Mesothelial cell of epicardium (in vitro differentiated cells): ENCODE data around the gene RAMACL. TPM values are rescaled to one million over a fixed set of nuclear protein-coding genes. Genes with fewer than 3 reads are reported as not detected.

Source experiments
- DNase-seq, 2 experiments: peaks; one replicate each; pipeline ENCODE4 v3.0.0; 2021; ENCODE audit warnings: low spot score in 2 of 2; ENCODE audit not compliant: unreplicated experiment in 2 of 2
- H3K27ac Mint-ChIP-seq: 2 replicates; pipeline ENCODE4 v1.8.0; 2021; ENCODE audit warnings: mixed read lengths
- H3K27me3 Mint-ChIP-seq: 2 replicates; pipeline ENCODE4 v1.8.0; 2021; ENCODE audit warnings: low read depth, mixed read lengths
- H3K36me3 Mint-ChIP-seq: 2 replicates; pipeline ENCODE4 v1.8.0; 2021; ENCODE audit warnings: mixed read lengths
- H3K4me1 Mint-ChIP-seq: 2 replicates; pipeline ENCODE4 v1.8.0; 2021; ENCODE audit warnings: mixed read lengths
- H3K4me3 Mint-ChIP-seq: 2 replicates; pipeline ENCODE4 v1.8.0; 2021; ENCODE audit warnings: mild to moderate bottlenecking, moderate library complexity, mixed read lengths
- H3K9me3 Mint-ChIP-seq: 2 replicates; pipeline ENCODE4 v1.8.0; 2021; ENCODE audit warnings: mixed read lengths
- total RNA-seq: library from RNA; stranded (reverse); gene quantifications from 3 replicates; pipeline ENCODE4 v1.2.1, GENCODE V29; 2021
- TF ChIP-seq, protein P1 (sequence below): fragments of 200-600 bp; sonication (generic); IDR thresholded peaks from one replicate; pipeline ENCODE4 v1.5.0; 2021; ENCODE audit warnings: antibody characterized with exemption; ENCODE audit not compliant: unreplicated experiment

The RAMACL gene
- total RNA-seq, 1 donor from 2014 or later, result 0.69 TPM

DNA sequence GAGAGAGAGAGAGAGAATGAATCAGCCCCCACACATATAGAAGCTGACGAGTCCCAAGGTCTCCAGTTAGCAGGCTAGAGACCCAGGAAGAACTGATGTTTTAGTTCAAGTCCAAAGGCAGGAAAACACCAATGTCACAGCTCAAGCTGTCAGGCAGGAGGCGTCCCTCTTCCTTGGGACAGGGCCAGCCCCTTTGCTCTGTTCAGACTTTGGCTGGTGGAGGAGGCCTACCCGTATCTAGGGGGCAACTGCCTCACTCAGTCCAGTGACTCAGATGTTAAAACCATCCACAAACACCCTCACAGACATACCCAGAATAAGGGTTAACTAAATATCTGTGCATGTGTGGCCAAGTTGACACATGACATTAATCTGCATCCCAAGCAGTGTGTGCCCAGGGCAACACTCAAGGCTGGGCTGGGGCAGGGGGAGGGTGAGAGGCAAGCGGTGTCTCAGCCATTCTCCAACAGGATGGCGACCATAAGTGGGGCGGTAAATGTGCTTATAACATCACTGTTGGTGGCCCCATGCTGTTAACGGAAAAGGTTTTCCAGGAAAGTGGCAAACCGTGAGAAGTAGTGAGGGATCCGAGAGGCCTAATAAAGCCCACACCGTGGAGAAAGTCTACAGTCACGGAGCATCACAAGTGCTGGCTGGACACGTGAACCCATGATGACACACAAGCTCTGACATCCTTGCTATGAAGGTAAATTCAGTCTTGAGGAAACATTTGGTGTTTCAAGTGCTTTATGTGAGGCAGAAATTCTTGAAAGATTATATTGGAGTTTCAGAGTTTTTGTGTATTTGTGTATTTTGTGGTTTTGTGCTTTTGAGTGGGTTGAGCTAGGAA, 28.1 kb downstream of the RAMACL start:
- TF ChIP-seq, protein P1, sequence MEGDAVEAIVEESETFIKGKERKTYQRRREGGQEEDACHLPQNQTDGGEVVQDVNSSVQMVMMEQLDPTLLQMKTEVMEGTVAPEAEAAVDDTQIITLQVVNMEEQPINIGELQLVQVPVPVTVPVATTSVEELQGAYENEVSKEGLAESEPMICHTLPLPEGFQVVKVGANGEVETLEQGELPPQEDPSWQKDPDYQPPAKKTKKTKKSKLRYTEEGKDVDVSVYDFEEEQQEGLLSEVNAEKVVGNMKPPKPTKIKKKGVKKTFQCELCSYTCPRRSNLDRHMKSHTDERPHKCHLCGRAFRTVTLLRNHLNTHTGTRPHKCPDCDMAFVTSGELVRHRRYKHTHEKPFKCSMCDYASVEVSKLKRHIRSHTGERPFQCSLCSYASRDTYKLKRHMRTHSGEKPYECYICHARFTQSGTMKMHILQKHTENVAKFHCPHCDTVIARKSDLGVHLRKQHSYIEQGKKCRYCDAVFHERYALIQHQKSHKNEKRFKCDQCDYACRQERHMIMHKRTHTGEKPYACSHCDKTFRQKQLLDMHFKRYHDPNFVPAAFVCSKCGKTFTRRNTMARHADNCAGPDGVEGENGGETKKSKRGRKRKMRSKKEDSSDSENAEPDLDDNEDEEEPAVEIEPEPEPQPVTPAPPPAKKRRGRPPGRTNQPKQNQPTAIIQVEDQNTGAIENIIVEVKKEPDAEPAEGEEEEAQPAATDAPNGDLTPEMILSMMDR, result no peak
- peaks cover 6% of the 10 kb centered on the region for H3K4me1 Mint-ChIP-seq
- H3K36me3 Mint-ChIP-seq, result peaks cover 13% of the 10 kb centered on the region
- DNase-seq, result no peak
- no peaks in the 10 kb centered on the region for H3K27me3 Mint-ChIP-seq
- H3K27ac Mint-ChIP-seq, result no peak overlapping the region
- peaks cover 22% of the 10 kb centered on the region for H3K9me3 Mint-ChIP-seq
- H3K4me3 Mint-ChIP-seq, result no peak overlapping the region

DNA sequence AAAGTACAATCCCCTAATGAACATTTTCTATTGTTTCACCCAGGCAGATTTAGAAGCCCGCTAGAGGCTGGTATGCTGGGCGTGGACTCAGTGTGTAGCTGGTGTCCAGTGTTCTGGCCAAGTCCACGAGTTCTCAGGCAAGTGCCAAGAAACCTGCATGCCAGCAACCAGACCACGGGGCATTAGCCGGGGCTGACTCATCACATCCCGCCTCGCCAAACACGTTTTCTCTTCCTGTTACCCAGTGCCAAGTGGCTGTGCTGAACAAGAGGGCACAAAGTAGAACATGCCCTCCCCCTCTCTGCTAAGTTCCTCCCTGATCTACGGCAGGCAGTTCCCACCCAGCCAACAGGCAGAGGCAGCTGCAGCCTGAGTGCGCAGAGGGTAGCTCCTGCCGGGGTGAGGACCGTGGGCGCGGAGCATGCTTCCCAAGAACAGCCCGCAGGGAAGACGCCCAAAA, 29.6 kb downstream of the RAMACL start:
- peaks cover 22% of the 10 kb centered on the region for H3K9me3 Mint-ChIP-seq
- H3K27me3 Mint-ChIP-seq, result no peaks in the 10 kb centered on the region
- no peak for DNase-seq
- no peak overlapping the region for H3K4me3 Mint-ChIP-seq
- H3K27ac Mint-ChIP-seq, result no peak overlapping the region
- peaks cover 6% of the 10 kb centered on the region for H3K4me1 Mint-ChIP-seq
- peaks cover 13% of the 10 kb centered on the region for H3K36me3 Mint-ChIP-seq
- TF ChIP-seq, protein P1, result no peak

DNA sequence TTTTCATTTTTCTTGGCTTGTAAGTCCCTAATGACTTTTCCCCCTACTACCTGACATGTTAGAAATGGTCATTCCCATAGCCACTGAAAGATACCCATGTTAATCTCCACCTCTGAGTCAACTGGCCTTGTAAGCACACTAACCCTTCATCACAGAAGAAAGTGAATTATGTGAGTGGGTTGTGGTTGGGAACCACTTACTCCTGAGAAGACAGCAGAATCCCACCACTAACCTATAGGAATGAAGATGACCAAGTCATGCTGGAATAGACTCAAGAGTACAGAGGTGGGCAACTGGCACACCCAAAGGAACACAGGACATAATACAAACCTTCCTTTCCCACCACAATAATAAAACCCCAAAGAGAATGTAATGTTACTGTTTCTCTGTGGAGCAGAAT, 30.1 kb downstream of the RAMACL start:
- TF ChIP-seq, protein P1, result no peak
- Mint-ChIP-seq H3K4me3 (no peak overlapping the region), H3K36me3 (peaks cover 13% of the 10 kb centered on the region), H3K4me1 (peaks cover 6% of the 10 kb centered on the region), H3K27me3 (no peaks in the 10 kb centered on the region), H3K9me3 (peaks cover 22% of the 10 kb centered on the region), H3K27ac (no peak overlapping the region)
- DNase-seq, result no peak

DNA sequence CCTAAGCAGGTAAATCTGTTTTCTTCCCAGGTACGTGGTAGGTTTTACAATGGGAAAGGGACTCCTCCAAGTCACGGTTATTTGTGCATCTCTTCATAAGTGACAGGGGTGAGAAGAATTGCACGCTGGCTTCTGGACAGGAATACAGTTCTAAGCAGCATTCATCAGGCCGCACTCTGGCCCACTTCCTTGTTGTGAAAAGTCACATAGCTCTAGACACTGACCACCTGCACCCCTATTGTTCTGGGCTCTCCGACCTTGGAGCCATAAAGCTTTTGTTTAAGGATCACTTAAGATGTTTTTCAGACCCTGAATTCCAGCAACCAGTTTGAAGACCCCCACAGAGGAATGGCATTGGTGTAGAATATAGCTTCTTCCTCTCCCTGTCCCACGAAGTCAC, 31.4 kb downstream of the RAMACL start:
- Mint-ChIP-seq H3K36me3 (peaks cover 9% of the 10 kb centered on the region), H3K27ac (no peak overlapping the region), H3K4me1 (peaks cover 6% of the 10 kb centered on the region), H3K9me3 (peaks cover 18% of the 10 kb centered on the region), H3K4me3 (no peak overlapping the region), H3K27me3 (no peaks in the 10 kb centered on the region)
- TF ChIP-seq, protein P1, result no peak
- no peak for DNase-seq

DNA sequence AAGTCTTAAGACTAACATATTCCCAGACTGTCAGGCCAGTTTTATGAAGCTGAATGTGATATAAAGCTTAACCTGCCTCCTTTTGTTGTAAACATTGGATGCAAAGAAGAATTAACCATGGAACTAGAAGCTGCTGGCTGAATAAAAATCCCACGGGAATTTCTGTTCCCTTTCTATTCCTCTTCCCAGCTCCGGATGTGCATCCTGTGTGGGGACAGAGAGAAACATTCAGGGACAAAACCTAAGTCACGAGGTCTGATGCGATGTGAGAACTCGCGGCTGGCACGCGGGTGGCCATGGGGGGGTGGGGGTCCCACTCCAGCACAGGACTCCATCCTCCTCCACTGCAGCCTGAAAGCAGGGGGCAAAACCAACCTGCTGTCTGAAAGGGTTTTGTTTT, 32.2 kb downstream of the RAMACL start:
- peaks cover 6% of the 10 kb centered on the region for H3K4me1 Mint-ChIP-seq
- TF ChIP-seq, protein P1, result no peak
- DNase-seq, result peak in 1 of 2 experiments; percentile 20
- peaks cover 12% of the 10 kb centered on the region for H3K9me3 Mint-ChIP-seq
- peak overlapping the region; percentile 77 for H3K27ac Mint-ChIP-seq
- H3K36me3 Mint-ChIP-seq, result peaks cover 5% of the 10 kb centered on the region
- H3K27me3 Mint-ChIP-seq, result no peaks in the 10 kb centered on the region
- no peak overlapping the region for H3K4me3 Mint-ChIP-seq
